Neutrophil (primary cell): Measurements from ENCODE around the gene ARFGAP1.

Source experiments
- H3K27ac ChIP-seq: fragments of 200-600 bp; sonication (generic); 2 replicates; pipeline ENCODE4 v1.5.1; 2016; ENCODE audit warnings: mild to moderate bottlenecking, moderate library complexity
- H3K27me3 ChIP-seq: fragments of 200-600 bp; sonication (generic); 2 replicates; pipeline ENCODE4 v1.6.0; 2016; ENCODE audit warnings: mild to moderate bottlenecking
- H3K36me3 ChIP-seq: fragments of 200-600 bp; sonication (generic); 2 replicates; pipeline ENCODE4 v1.5.1; 2017
- H3K4me1 ChIP-seq, 2 experiments: fragments of 200-600 bp in 1 of 2; sonication (generic) in 1 of 2; 1 replicate in 1 of 2; 2 replicates in 1 of 2; pipeline versions ENCODE4 v1.5.1 to v1.6.1; 2013 to 2016; ENCODE audit warnings: low read depth in 1 of 2, low read length in 1 of 2, mild to moderate bottlenecking in 1 of 2, moderate library complexity in 1 of 2; ENCODE audit not compliant: control insufficient read depth in 1 of 2, insufficient read depth in 1 of 2
- H3K4me3 ChIP-seq, 2 experiments: fragments of 200-600 bp in 1 of 2; sonication (generic) in 1 of 2; 1 replicate in 1 of 2; 2 replicates in 1 of 2; pipeline ENCODE4 v1.5.1; 2013 to 2016; ENCODE audit warnings: low read depth in 1 of 2, low read length in 1 of 2, mild to moderate bottlenecking in 1 of 2, moderate library complexity in 1 of 2
- H3K9me3 ChIP-seq: fragments of 200-600 bp; sonication (generic); 2 replicates; pipeline ENCODE4 v1.5.1; 2016
- CTCF ChIP-seq: fragments of 200-600 bp; sonication (generic); IDR thresholded peaks from 2 replicates; pipeline ENCODE4 v1.5.1; 2016; ENCODE audit warnings: antibody characterized with exemption

Gene ARFGAP1

GRCh38 chr20:63243604-63244247, 28.9 kb upstream of the ARFGAP1 start:
- H3K27me3 ChIP-seq, result peaks cover 52% of the 10 kb centered on the region
- H3K36me3 ChIP-seq, result no peaks in the 10 kb centered on the region
- no peaks in the 10 kb centered on the region for H3K9me3 ChIP-seq
- H3K4me1 ChIP-seq, result no peaks in the 10 kb centered on the region
- H3K4me3 ChIP-seq, result no peak overlapping the region
- no peak for TF ChIP-seq CTCF
- no peak overlapping the region for H3K27ac ChIP-seq

GRCh38 chr20:63244468-63244867, 28.1 kb upstream of the ARFGAP1 start:
- H3K4me1 ChIP-seq, result no peaks in the 10 kb centered on the region
- H3K27me3 ChIP-seq, result peaks cover 58% of the 10 kb centered on the region
- H3K4me3 ChIP-seq, result no peak overlapping the region
- H3K27ac ChIP-seq, result no peak overlapping the region
- no peaks in the 10 kb centered on the region for H3K36me3 ChIP-seq
- no peak for TF ChIP-seq CTCF
- H3K9me3 ChIP-seq, result no peaks in the 10 kb centered on the region

- H3K36me3 ChIP-seq, result no peaks in the 10 kb centered on the region
- no peak for TF ChIP-seq CTCF
- no peak overlapping the region for H3K27ac ChIP-seq
- peaks cover 80% of the 10 kb centered on the region for H3K27me3 ChIP-seq
- H3K4me1 ChIP-seq, result no peaks in the 10 kb centered on the region
- no peaks in the 10 kb centered on the region for H3K9me3 ChIP-seq
- H3K4me3 ChIP-seq, result no peak overlapping the region
These were observed 25.9 kb upstream of the ARFGAP1 start for GRCh38 chr20:63246490-63247288.

GRCh38 chr20:63247671-63248228, 24.9 kb upstream of the ARFGAP1 start:
- no peak for TF ChIP-seq CTCF
- no peaks in the 10 kb centered on the region for H3K9me3 ChIP-seq
- no peak overlapping the region for H3K4me3 ChIP-seq
- peaks cover 88% of the 10 kb centered on the region for H3K27me3 ChIP-seq
- no peaks in the 10 kb centered on the region for H3K4me1 ChIP-seq
- no peak overlapping the region for H3K27ac ChIP-seq
- no peaks in the 10 kb centered on the region for H3K36me3 ChIP-seq

GRCh38 chr20:63248835-63249591, 23.6 kb upstream of the ARFGAP1 start:
- TF ChIP-seq CTCF, result no peak
- H3K9me3 ChIP-seq, result no peaks in the 10 kb centered on the region
- H3K4me1 ChIP-seq, result no peaks in the 10 kb centered on the region
- H3K27ac ChIP-seq, result no peak overlapping the region
- H3K4me3 ChIP-seq, result no peak overlapping the region
- H3K27me3 ChIP-seq, result peaks cover 99% of the 10 kb centered on the region
- no peaks in the 10 kb centered on the region for H3K36me3 ChIP-seq
